Lower leg skin (tissue), 3 donors: ENCODE measurements around the gene NEDD4L.

ENCODE experiments used
- CTCF ChIP-seq, 3 donors: fragments of 450-650 bp; IDR thresholded peaks; one replicate each; pipeline ENCODE4 v1.5.1; 2016; ENCODE audit warnings: antibody characterized with exemption in 3 of 3, mild to moderate bottlenecking in 3 of 3, moderate library complexity in 2 of 3
- POLR2A ChIP-seq, 2 donors: fragments of 450-650 bp; IDR thresholded peaks; one replicate each; pipeline ENCODE4 v1.6.1; 2016 to 2017; ENCODE audit warnings: antibody characterized with exemption in 2 of 2, mild to moderate bottlenecking in 1 of 2, moderate library complexity in 1 of 2

DNA sequence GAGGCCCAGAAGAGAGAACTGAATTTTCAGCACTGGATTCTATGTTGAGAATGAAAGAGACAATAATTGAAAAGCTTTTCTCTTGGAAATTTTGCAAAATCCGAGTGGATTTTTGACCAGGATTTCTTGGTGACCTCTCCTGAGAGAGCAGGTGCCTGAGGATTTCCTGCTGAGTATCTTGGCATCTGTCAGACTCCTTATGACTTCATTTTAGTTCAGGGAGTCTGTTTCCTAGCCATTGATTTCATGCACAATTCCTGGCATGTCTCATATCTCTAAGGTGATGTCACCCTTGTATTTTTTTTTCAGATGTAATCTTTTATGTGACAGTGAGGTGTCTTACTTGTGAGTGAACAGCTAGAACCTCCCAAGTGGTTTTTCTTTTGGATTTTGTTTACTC is 195.9 kb downstream of the NEDD4L start:
- TF ChIP-seq CTCF (IDR thresholded peaks at IDR 0.05), result no peak
- TF ChIP-seq POLR2A (IDR thresholded peaks at IDR 0.05), result no peak
